Left lobe of liver (tissue), 2 donors: ENCODE data around the gene EAPP. TPM values are rescaled to one million over a fixed set of nuclear protein-coding genes. Genes with fewer than 3 reads are reported as not detected.
"Not testable (repeated sequence)": the region's sequence is repeated elsewhere in the genome, so short reads cannot be mapped to it uniquely, and the experiment has no call there.

Experiments
- ATAC-seq: fragments of 200-7000 bp; cut with Tn5 transposase; one replicate; pipeline ENCODE4 v1.9.1; 2020; ENCODE audit warnings: mild to moderate bottlenecking, moderate library complexity
- DNase-seq: peaks from one replicate; pipeline ENCODE4 v3.0.0-alpha.2; 2020; ENCODE audit warnings: low spot score
- total RNA-seq: library from RNA; stranded (reverse); gene quantifications from one replicate; pipeline ENCODE4 v1.2.1, GENCODE V29; 2021
- donor health status: DM: no; HTN: no; CAD: no; lungs with moderate emphysema.
- donor health status: DM: no; HTN: yes; CAD: no.

The EAPP gene
- total RNA-seq, 1 donor from 2014 or later: 15.5 TPM

GRCh38 chr14:34489324-34489723, 50.2 kb downstream of the EAPP start:
- DNase-seq: no peak
- no peak for ATAC-seq

DNA sequence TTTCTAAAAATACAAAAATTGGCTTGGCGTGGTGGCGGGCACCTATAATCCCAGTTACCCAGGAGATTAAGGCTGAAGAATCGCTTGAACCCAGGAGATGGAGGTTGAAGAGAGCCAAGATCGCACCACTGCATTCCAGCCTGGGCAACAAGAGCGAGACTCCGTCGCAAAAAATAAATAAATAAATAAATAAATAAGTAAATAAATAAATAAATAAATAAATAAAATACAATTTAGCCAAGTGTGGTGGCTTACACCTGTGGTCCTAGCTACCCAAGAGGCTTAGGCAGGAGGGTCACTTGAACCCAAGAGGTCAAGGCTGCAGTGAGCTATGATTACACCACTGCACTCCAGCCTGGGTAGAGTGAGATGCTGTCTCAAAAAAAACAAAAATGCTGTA, 51.0 kb downstream of the EAPP start:
- DNase-seq (no peak), ATAC-seq (no peak)

DNA sequence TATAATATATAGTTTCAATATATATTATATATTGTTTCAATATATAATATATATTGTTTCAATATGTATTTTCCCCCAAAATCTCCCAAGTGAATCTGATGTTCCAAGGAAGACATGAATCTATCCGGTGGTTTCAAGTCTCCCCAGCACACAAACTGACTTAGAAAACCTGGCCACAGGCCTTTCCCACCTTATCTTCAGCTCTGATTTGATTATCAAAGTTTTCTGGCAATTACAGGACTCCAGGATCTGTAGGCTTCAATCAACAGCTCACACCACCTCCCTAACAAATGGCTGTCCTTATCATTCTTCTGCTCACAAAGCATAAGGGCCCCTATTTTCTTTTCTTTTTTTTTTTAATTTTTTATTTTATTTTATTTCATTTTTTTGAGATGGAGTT, 54.8 kb downstream of the EAPP start:
- ATAC-seq (no peak), DNase-seq (no peak)

GRCh38 chr14:34482463-34482862, 57.0 kb downstream of the EAPP start:
- DNase-seq: no peak
- no peak for ATAC-seq

DNA sequence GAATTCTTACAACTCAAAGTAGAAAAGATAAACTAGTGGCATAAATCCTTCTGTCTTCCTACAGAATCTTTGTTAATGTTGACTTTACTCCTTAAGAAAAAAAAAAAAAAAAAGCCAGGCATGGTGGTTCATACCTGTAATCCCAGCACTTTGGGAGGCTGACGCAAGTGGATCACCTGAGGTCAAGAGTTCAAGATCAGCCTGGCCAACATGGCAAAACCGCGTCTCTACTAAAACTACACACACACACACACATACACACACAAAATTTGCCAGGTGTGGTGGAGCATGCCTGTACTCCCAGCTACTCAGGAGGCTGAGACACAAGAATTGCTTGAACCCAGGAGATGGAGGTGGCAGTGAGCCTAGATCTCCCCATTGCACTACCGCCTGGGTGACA, 59.8 kb downstream of the EAPP start:
- DNase-seq (no peak), ATAC-seq (no peak)

GRCh38 chr14:34478261-34478660, 61.2 kb downstream of the EAPP start:
- ATAC-seq: no peak
- no peak for DNase-seq

GRCh38 chr14:34476036-34476435, 63.5 kb downstream of the EAPP start:
- not testable (repeated sequence) for ATAC-seq

GRCh38 chr14:34475163-34475562, 64.3 kb downstream of the EAPP start:
- DNase-seq (no peak), ATAC-seq (no peak)

More at GRCh38 chr14:34476036-34476435, 63.5 kb downstream of the EAPP start:
- not testable (repeated sequence) for DNase-seq

DNA sequence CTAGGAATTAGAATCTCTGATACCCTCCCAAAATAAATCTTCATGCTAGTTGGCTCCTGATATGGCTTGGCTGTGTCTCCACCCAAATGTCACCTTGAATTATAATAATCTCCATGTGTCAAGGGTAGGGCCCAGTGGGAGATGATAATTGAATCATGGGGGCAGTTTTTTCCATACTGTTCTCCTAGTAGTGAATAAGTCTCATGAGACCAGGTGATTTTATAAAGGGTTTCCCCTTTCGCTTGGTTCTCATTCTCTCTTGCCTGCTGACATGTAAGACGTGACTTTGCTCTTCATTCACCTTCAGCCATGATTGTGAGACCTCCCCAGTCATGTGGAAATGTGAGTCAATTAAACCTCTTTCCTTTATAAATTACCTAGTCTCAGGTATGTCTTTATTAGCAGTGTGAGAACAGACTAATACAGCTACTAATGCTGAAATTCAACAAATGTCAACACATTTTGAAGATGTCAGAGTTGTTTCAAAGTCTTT, 65.3 kb downstream of the EAPP start:
- DNase-seq (no peak), ATAC-seq (no peak)

DNA sequence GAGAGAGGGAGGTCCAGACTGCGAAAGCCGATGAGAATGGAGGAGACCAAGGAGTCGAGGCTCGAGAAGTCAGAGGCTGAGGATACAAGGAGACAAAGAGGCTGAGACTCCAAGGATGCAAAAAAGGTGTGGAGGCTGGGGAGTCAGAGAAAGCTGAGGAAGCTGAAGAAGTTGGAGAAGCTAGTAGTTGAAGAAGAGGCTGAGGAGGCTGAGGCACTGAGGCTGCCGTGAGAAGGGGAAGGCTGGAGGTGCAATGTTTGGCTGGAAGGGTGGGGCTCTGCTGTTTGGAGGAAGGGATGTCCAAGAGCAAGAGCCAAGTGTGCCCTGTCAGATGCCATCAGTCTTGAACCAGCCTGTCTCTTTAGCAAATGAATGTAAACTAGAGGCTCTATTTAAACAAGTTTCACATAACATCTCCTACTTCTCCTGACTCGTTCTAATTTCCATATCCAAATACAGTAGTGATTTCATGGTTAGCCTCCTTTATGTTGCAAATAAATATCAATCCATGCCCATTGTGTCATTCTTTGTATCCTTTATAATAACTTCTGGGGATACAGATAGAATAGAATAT, 66.7 kb downstream of the EAPP start:
- DNase-seq: no peak
- no peak for ATAC-seq

- DNase-seq (no peak), ATAC-seq (no peak)
Observed at GRCh38 chr14:34470319-34470718, 69.2 kb downstream of the EAPP start.

DNA sequence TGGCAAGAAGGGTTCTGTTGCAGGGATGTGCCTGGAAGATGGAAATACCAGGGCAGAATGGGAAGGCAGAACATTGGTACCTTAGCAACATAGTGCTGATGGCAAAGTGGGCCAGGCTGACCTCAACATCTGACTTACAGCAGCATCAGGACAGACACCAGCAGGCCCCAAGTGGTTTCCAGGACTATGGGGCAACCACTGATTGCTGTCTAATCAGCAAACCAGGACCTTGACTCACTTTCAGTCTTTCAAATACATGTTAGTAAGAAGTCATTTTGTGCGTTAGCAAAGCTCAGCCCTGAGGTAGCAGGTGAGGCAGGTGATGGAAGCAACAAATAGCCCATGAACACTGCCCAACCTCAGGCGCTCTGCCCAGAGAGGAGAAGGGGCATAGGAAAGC, 72.8 kb downstream of the EAPP start:
- ATAC-seq: no peak
- DNase-seq: no peak

Other genes starting within 250 kb of the EAPP start
- gene SPTSSA, start 77.5 kb downstream of the EAPP start, total RNA-seq: 14.8 TPM
- gene SNX6, start 90.4 kb upstream of the EAPP start, total RNA-seq: 18.8 TPM
- gene CFL2, start 174.9 kb upstream of the EAPP start, total RNA-seq: 67.4 TPM